ELR (cell line): Measurements from ENCODE around the gene SHISA3.

Source experiments
- DNase-seq: peaks from one replicate; pipeline ENCODE4 v3.0.0-alpha.2; 2015; ENCODE audit warnings: low read depth

Gene SHISA3

DNA sequence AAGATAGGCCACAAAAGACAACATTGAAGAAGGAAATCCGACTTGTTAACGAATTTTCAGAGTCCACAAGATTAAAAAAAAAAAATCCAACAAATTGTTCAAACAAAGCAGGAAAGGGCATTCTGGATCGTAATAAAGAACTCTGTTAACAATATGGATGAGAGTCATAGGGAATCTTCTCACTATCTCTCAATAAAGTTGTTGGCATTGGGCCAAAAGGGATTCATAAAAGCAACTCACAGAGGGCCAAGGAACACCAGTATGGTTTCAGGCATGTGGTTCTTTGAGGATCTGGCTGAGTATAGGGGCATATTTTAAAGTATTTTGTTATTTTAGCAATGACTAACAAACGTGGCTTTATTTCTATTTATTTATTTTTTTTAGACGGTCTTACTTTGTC, 49.5 kb downstream of the SHISA3 start:
- DNase-seq: no peak
